NT2/D1 (cell line): ENCODE data around the gene CDK6.

Experiments
- YY1 ChIP-seq: IDR thresholded peaks from 2 replicates; pipeline ENCODE4 v1.6.1; 2011; ENCODE audit not compliant: insufficient read length, insufficient read depth
- ZNF274 ChIP-seq: IDR thresholded peaks from 2 replicates; pipeline ENCODE4 v1.6.1; 2011; ENCODE audit warnings: mild to moderate bottlenecking, low read depth, low read length

DNA sequence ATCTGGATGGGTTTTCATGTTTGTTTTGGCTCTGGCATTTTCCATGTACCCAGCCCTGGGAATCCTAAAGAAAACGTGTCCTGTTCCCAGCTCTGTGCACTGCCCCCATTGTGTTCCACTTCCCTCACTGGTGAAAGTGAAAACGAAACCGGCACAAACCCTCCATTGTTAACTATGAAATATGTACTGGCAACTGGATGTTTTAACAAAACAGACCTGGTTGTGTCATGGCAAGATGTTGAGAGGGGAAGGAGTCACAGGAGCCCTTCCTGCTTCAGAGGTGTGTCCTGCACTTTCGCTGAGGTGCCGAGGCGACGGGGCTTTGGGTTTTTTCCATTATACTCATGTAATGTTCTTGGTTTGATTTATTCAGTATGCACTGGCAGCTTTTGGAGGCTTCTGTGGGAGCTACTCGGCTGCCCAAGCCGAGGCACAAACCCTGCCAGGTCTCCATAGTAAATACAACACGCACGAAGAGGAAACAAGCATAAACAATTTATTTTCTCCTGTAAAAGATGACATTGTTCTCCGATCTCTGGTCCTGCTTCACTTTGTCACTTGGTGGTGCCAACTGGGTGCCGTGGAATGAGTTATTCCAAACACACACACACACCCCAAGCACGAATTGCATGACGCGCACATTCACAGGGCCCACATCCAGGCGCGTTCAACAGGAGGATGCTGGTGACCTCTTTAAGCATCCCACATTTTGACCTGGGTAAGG lies 118.2 kb downstream of the CDK6 start:
- TF ChIP-seq YY1 (no peak), ZNF274 (no peak)
